HepG2 (cell line): ENCODE measurements around the gene PC.
A peak's percentile ranks its signal among the peaks of the same experiment; 100 is the strongest.

Experiments used
- CTCF ChIP-seq: sonication (generic); formaldehyde crosslinking; IDR thresholded peaks from 2 replicates; pipeline ENCODE4 v1.5.0; 2020; ENCODE audit warnings: mild to moderate bottlenecking, missing genetic modification reagents, moderate library complexity
- DBP ChIP-seq: sonication (generic); formaldehyde crosslinking; IDR thresholded peaks from 2 replicates; pipeline ENCODE4 v1.4.0; 2020; ENCODE audit warnings: missing genetic modification reagents; ENCODE audit errors: not compliant biosample characterization
- EZH2 ChIP-seq: conservative IDR thresholded peaks from 2 replicates; pipeline ENCODE4 v1.6.1; 2012; ENCODE audit warnings: mild to moderate bottlenecking, low read depth, low read length, moderate library complexity
- HNRNPK ChIP-seq: fragments of 200-400 bp; formaldehyde crosslinking; IDR thresholded peaks from 2 replicates; pipeline ENCODE4 v1.6.1; 2018; ENCODE audit warnings: low read length, low read depth, moderate library complexity, mild to moderate bottlenecking; ENCODE audit not compliant: poor library complexity, severe bottlenecking
- MAZ ChIP-seq, 2 experiments: sonication (generic) in 1 of 2; formaldehyde crosslinking in 1 of 2; IDR thresholded peaks; 2 replicates each; pipeline versions ENCODE4 v1.5.0 to v1.6.1; 2012 to 2020; ENCODE audit warnings: low read depth in 2 of 2, mild to moderate bottlenecking in 2 of 2, borderline replicate concordance in 1 of 2, improper control_type of control experiment in 1 of 2, low read length in 1 of 2, missing genetic modification reagents in 1 of 2, moderate library complexity in 1 of 2
- POLR2A ChIP-seq, 2 experiments: IDR thresholded peaks; 2 replicates each; pipeline ENCODE4 v1.6.1; 2011; ENCODE audit warnings: low read depth in 2 of 2, low read length in 2 of 2, mild to moderate bottlenecking in 1 of 2, moderate library complexity in 1 of 2; ENCODE audit not compliant: insufficient read depth in 1 of 2
- RBM39 ChIP-seq: fragments of 200-400 bp; formaldehyde crosslinking; IDR thresholded peaks from one replicate; pipeline ENCODE4 v1.6.1; 2018; ENCODE audit warnings: antibody characterized with exemption, mild to moderate bottlenecking, low read depth, low read length; ENCODE audit not compliant: poor library complexity, severe bottlenecking
- TEAD2 ChIP-seq: sonication (generic); formaldehyde crosslinking; IDR thresholded peaks from 2 replicates; pipeline ENCODE4 v1.9.0; 2021; ENCODE audit warnings: missing genetic modification reagents
- TP53 ChIP-seq: sonication (generic); formaldehyde crosslinking; conservative IDR thresholded peaks from 2 replicates; pipeline ENCODE4 v1.4.0; 2020; ENCODE audit warnings: missing genetic modification reagents
- ZMYM4 ChIP-seq: sonication (generic); formaldehyde crosslinking; IDR thresholded peaks from 2 replicates; pipeline ENCODE4 v1.8.1; 2023; ENCODE audit warnings: mild to moderate bottlenecking, missing genetic modification reagents
- TF ChIP-seq, protein P1 (sequence below): sonication (generic); formaldehyde crosslinking; IDR thresholded peaks from 2 replicates; pipeline ENCODE4 v1.4.0; 2020; ENCODE audit warnings: missing genetic modification reagents

- TF ChIP-seq HNRNPK: peak; percentile 75
- TF ChIP-seq POLR2A (IDR thresholded peaks at IDR 0.05; ENCODE audit: insufficient read depth in 1 of 2, low read depth in 2 of 2, low read length in 2 of 2): no peak
- no peak for TF ChIP-seq CTCF (CRISPR knock-in tag)
- no peak for TF ChIP-seq MAZ (IDR thresholded peaks at IDR 0.05; ENCODE audit: borderline replicate concordance, low read depth, low read length)
- TF ChIP-seq MAZ (CRISPR knock-in tag; IDR thresholded peaks at IDR 0.05; ENCODE audit: low read depth): no peak
- TF ChIP-seq ZMYM4: no peak
- TF ChIP-seq RBM39: no peak
- TF ChIP-seq, protein P1, sequence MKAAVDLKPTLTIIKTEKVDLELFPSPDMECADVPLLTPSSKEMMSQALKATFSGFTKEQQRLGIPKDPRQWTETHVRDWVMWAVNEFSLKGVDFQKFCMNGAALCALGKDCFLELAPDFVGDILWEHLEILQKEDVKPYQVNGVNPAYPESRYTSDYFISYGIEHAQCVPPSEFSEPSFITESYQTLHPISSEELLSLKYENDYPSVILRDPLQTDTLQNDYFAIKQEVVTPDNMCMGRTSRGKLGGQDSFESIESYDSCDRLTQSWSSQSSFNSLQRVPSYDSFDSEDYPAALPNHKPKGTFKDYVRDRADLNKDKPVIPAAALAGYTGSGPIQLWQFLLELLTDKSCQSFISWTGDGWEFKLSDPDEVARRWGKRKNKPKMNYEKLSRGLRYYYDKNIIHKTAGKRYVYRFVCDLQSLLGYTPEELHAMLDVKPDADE (CRISPR knock-in tag): no peak
- TF ChIP-seq TEAD2 (CRISPR knock-in tag): no peak
- no peak for TF ChIP-seq DBP (CRISPR knock-in tag)
- no peak for TF ChIP-seq EZH2
- TF ChIP-seq TP53 (CRISPR knock-in tag): no peak
Measured at GRCh38 chr11:66974724-66975404, 16.7 kb upstream of the PC start, which contains the start of gene C11orf86.
